NT2/D1 (cell line): ENCODE measurements around the gene INSIG2.

ENCODE experiments used
- DNase-seq: peaks from one replicate; pipeline ENCODE4 v3.0.0-alpha.2; 2011; ENCODE audit warnings: low read depth, low spot score
- H3K27me3 ChIP-seq: 2 replicates; pipeline ENCODE4 v1.6.0; 2011; ENCODE audit warnings: mild to moderate bottlenecking; ENCODE audit not compliant: insufficient read length, insufficient read depth
- H3K36me3 ChIP-seq: 2 replicates; pipeline ENCODE4 v1.6.1; 2011; ENCODE audit warnings: mild to moderate bottlenecking, low read length, mixed read lengths; ENCODE audit not compliant: insufficient read depth, insufficient read length
- H3K4me1 ChIP-seq: 2 replicates; pipeline ENCODE4 v1.5.1; 2011; ENCODE audit not compliant: insufficient read depth, insufficient read length
- H3K4me3 ChIP-seq: 2 replicates; pipeline ENCODE4 v1.5.1; 2011; ENCODE audit warnings: low read depth; ENCODE audit not compliant: insufficient read length
- H3K9ac ChIP-seq: 2 replicates; pipeline ENCODE4 v1.6.0; 2011; ENCODE audit warnings: low read depth; ENCODE audit not compliant: insufficient read length
- H3K9me3 ChIP-seq: 2 replicates; pipeline ENCODE4 v1.5.1; 2011; ENCODE audit warnings: mild to moderate bottlenecking, low read length; ENCODE audit not compliant: insufficient read depth
- SUZ12 ChIP-seq: IDR thresholded peaks from 2 replicates; pipeline ENCODE4 v1.6.1; 2011; ENCODE audit not compliant: insufficient read length, insufficient read depth; ENCODE audit errors: extremely low read depth
- YY1 ChIP-seq: IDR thresholded peaks from 2 replicates; pipeline ENCODE4 v1.6.1; 2011; ENCODE audit not compliant: insufficient read length, insufficient read depth
- ZNF274 ChIP-seq: IDR thresholded peaks from 2 replicates; pipeline ENCODE4 v1.6.1; 2011; ENCODE audit warnings: mild to moderate bottlenecking, low read depth, low read length

INSIG2 gene

GRCh38 chr2:118153433-118153832 is 65.2 kb downstream of the INSIG2 start:
- Histone ChIP-seq H3K9me3 (no peaks in the 10 kb centered on the region), H3K4me3 (no peak overlapping the region), H3K9ac (no peak overlapping the region), H3K27me3 (no peaks in the 10 kb centered on the region), H3K36me3 (no peaks in the 10 kb centered on the region), H3K4me1 (no peaks in the 10 kb centered on the region)
- no peak for TF ChIP-seq ZNF274
- no peak for TF ChIP-seq YY1
- no peak for TF ChIP-seq SUZ12
- no peak for DNase-seq

- Histone ChIP-seq H3K27me3 (no peaks in the 10 kb centered on the region), H3K36me3 (no peaks in the 10 kb centered on the region), H3K9me3 (no peaks in the 10 kb centered on the region), H3K4me3 (no peak overlapping the region), H3K4me1 (no peaks in the 10 kb centered on the region), H3K9ac (no peak overlapping the region)
- TF ChIP-seq SUZ12, result no peak
- no peak for TF ChIP-seq YY1
- TF ChIP-seq ZNF274, result no peak
- no peak for DNase-seq
These were observed 65.9 kb downstream of the INSIG2 start for GRCh38 chr2:118154176-118154575.
